Measurements from ENCODE around the gene USP17L11.
"Not testable (repeated sequence)": the region's sequence is repeated elsewhere in the genome, so short reads cannot be mapped to it uniquely, and the experiment has no call there.

DNA sequence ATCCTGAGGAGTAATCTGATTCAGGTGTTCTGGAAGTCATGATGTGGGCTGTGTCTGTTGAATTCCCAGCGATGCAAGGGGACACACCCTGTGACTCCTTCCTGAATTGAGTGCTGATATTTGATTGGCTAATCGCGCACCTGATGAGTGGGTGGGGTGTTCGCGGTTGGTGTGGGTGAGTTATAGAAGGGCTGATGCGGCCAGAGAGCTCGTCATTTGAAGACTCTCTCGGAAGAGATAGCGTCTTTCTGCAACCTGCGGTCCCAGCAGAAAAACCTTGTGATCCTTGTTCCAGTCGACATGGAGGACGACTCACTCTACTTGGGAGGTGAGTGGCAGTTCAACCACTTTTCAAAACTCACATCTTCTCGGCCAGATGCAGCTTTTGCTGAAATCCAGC is 4.8 kb upstream of the USP17L11 start, which contains the start of gene USP17L10:
- not testable (repeated sequence) for TF ChIP-seq POLR2AphosphoS5, CTCF (IDR thresholded peaks at IDR 0.05)

Data from stomach (tissue), 4 donors.